ENCODE measurements around the gene MTRF1L. TPM values are rescaled to one million over a fixed set of nuclear protein-coding genes. Genes with fewer than 3 reads are reported as not detected.
A peak's percentile ranks its signal among the peaks of the same experiment; 100 is the strongest.

The MTRF1L gene
- total and polyA plus RNA-seq, 2 of the 13 experiments (the other 11 are each of a cell fraction or from before 2014, with no cell fraction given) = 17.6 to 28.7 TPM

DNA sequence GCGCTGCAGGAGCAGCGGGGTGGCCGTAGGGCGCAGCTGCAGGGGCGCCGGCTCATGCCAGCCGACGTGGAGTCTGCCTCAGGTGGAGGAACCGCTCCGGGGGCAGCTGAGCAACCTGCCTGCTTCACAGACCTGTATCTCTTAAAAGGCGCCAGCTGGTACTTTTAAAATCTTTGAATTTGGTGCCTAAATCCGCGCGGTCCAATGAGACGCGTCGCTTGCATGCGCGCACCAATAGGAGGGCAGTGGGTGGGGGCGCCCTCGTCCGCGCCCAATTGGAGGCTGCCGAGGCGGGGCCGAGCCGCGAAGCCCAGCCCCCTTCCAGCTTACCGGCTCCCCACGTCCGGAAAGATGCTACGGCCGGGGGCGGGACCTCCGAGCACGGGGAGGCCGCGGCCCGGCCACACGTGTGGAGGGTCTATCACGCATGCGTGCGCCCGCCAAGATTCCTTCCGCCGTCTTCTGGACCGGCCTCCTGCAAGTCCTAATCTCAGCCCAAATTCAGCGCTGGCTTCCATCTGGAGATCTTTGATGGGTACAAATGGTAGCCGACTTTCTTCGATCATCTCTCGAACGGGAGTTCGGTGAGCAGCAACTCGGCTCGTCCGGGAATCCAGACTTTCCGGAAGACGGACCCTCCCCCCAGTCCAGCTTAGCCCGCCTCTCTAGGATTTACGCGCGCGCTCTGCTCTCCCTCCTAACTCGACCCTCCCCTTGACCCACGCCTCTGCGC is 19.4 kb downstream of the MTRF1L start, which contains the start of gene FBXO5 (continued):
- TF ChIP-seq, protein P1, sequence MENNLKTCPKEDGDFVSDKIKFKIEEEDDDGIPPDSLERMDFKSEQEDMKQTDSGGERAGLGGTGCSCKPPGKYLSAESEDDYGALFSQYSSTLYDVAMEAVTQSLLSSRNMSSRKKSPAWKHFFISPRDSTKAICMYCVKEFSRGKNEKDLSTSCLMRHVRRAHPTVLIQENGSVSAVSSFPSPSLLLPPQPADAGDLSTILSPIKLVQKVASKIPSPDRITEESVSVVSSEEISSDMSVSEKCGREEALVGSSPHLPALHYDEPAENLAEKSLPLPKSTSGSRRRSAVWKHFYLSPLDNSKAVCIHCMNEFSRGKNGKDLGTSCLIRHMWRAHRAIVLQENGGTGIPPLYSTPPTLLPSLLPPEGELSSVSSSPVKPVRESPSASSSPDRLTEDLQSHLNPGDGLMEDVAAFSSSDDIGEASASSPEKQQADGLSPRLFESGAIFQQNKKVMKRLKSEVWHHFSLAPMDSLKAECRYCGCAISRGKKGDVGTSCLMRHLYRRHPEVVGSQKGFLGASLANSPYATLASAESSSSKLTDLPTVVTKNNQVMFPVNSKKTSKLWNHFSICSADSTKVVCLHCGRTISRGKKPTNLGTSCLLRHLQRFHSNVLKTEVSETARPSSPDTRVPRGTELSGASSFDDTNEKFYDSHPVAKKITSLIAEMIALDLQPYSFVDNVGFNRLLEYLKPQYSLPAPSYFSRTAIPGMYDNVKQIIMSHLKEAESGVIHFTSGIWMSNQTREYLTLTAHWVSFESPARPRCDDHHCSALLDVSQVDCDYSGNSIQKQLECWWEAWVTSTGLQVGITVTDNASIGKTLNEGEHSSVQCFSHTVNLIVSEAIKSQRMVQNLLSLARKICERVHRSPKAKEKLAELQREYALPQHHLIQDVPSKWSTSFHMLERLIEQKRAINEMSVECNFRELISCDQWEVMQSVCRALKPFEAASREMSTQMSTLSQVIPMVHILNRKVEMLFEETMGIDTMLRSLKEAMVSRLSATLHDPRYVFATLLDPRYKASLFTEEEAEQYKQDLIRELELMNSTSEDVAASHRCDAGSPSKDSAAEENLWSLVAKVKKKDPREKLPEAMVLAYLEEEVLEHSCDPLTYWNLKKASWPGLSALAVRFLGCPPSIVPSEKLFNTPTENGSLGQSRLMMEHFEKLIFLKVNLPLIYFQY (CRISPR knock-in tag; IDR thresholded peaks at IDR 0.05; ENCODE audit: borderline replicate concordance) = no peak
- TF ChIP-seq ARNT2 (CRISPR knock-in tag; IDR thresholded peaks at IDR 0.05; ENCODE audit: low read depth) = peak; percentile 94
- TF ChIP-seq, protein P2, sequence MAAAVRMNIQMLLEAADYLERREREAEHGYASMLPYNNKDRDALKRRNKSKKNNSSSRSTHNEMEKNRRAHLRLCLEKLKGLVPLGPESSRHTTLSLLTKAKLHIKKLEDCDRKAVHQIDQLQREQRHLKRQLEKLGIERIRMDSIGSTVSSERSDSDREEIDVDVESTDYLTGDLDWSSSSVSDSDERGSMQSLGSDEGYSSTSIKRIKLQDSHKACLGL (CRISPR knock-in tag; IDR thresholded peaks at IDR 0.05) = peak; percentile 70
- TF ChIP-seq, protein P3, sequence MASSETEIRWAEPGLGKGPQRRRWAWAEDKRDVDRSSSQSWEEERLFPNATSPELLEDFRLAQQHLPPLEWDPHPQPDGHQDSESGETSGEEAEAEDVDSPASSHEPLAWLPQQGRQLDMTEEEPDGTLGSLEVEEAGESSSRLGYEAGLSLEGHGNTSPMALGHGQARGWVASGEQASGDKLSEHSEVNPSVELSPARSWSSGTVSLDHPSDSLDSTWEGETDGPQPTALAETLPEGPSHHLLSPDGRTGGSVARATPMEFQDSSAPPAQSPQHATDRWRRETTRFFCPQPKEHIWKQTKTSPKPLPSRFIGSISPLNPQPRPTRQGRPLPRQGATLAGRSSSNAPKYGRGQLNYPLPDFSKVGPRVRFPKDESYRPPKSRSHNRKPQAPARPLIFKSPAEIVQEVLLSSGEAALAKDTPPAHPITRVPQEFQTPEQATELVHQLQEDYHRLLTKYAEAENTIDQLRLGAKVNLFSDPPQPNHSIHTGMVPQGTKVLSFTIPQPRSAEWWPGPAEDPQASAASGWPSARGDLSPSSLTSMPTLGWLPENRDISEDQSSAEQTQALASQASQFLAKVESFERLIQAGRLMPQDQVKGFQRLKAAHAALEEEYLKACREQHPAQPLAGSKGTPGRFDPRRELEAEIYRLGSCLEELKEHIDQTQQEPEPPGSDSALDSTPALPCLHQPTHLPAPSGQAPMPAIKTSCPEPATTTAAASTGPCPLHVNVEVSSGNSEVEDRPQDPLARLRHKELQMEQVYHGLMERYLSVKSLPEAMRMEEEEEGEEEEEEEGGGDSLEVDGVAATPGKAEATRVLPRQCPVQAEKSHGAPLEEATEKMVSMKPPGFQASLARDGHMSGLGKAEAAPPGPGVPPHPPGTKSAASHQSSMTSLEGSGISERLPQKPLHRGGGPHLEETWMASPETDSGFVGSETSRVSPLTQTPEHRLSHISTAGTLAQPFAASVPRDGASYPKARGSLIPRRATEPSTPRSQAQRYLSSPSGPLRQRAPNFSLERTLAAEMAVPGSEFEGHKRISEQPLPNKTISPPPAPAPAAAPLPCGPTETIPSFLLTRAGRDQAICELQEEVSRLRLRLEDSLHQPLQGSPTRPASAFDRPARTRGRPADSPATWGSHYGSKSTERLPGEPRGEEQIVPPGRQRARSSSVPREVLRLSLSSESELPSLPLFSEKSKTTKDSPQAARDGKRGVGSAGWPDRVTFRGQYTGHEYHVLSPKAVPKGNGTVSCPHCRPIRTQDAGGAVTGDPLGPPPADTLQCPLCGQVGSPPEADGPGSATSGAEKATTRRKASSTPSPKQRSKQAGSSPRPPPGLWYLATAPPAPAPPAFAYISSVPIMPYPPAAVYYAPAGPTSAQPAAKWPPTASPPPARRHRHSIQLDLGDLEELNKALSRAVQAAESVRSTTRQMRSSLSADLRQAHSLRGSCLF (CRISPR knock-in tag; IDR thresholded peaks at IDR 0.05; ENCODE audit: borderline replicate concordance) = 0 out of 2 replicates have a peak, but pooled peaks have one; percentile 65
- TF ChIP-seq HDAC2 (CRISPR knock-in tag; IDR thresholded peaks at IDR 0.05) = peak; percentile 76
- peak; percentile 80 for TF ChIP-seq ZNF747 (CRISPR knock-in tag; IDR thresholded peaks at IDR 0.05; ENCODE audit: borderline replicate concordance)
- 0 out of 2 replicates have a peak, but pooled peaks have one; percentile 43 for TF ChIP-seq HNRNPUL1 (IDR thresholded peaks at IDR 0.05; ENCODE audit: low read depth, low read length)
- no peak for TF ChIP-seq ZFP62 (CRISPR knock-in tag; IDR thresholded peaks at IDR 0.05)
- peak; percentile 84 for TF ChIP-seq ELF1 (CRISPR knock-in tag; IDR thresholded peaks at IDR 0.05)
- no peak for TF ChIP-seq TOE1 (CRISPR knock-in tag; IDR thresholded peaks at IDR 0.05)
- no peak; the same call in 1 of the 2 replicates for TF ChIP-seq ZNF629 (CRISPR knock-in tag; conservative IDR thresholded peaks at IDR 0.05)
- TF ChIP-seq KDM5B (CRISPR knock-in tag; IDR thresholded peaks at IDR 0.05; ENCODE audit: borderline replicate concordance) = peak; percentile 92
- TF ChIP-seq NR1H2 (CRISPR knock-in tag; IDR thresholded peaks at IDR 0.05; ENCODE audit: borderline replicate concordance, low read depth) = no peak
- TF ChIP-seq, protein P4, sequence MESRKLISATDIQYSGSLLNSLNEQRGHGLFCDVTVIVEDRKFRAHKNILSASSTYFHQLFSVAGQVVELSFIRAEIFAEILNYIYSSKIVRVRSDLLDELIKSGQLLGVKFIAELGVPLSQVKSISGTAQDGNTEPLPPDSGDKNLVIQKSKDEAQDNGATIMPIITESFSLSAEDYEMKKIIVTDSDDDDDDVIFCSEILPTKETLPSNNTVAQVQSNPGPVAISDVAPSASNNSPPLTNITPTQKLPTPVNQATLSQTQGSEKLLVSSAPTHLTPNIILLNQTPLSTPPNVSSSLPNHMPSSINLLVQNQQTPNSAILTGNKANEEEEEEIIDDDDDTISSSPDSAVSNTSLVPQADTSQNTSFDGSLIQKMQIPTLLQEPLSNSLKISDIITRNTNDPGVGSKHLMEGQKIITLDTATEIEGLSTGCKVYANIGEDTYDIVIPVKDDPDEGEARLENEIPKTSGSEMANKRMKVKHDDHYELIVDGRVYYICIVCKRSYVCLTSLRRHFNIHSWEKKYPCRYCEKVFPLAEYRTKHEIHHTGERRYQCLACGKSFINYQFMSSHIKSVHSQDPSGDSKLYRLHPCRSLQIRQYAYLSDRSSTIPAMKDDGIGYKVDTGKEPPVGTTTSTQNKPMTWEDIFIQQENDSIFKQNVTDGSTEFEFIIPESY (CRISPR knock-in tag; IDR thresholded peaks at IDR 0.05) = no peak
- TF ChIP-seq, protein P5, sequence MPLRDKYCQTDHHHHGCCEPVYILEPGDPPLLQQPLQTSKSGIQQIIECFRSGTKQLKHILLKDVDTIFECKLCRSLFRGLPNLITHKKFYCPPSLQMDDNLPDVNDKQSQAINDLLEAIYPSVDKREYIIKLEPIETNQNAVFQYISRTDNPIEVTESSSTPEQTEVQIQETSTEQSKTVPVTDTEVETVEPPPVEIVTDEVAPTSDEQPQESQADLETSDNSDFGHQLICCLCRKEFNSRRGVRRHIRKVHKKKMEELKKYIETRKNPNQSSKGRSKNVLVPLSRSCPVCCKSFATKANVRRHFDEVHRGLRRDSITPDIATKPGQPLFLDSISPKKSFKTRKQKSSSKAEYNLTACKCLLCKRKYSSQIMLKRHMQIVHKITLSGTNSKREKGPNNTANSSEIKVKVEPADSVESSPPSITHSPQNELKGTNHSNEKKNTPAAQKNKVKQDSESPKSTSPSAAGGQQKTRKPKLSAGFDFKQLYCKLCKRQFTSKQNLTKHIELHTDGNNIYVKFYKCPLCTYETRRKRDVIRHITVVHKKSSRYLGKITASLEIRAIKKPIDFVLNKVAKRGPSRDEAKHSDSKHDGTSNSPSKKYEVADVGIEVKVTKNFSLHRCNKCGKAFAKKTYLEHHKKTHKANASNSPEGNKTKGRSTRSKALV (CRISPR knock-in tag; IDR thresholded peaks at IDR 0.05) = no peak

Data from HepG2 (cell line).